ENCODE measurements around the gene UBE2K.

The UBE2K gene

GRCh38 chr4:39821951-39822350, 124.0 kb downstream of the UBE2K start:
- no peaks in the 10 kb centered on the region for H3K27me3 ChIP-seq (ENCODE audit: low read length)
- no peak overlapping the region for H3K27ac ChIP-seq (ENCODE audit: low read depth, low read length)
- H3K9ac ChIP-seq (ENCODE audit: low read length), result no peak overlapping the region
- H3K79me2 ChIP-seq (ENCODE audit: insufficient read depth, low read length), result no peaks in the 10 kb centered on the region
- no peak overlapping the region for H2AFZ ChIP-seq (ENCODE audit: low read depth, low read length, severe bottlenecking)
- H3F3A ChIP-seq (ENCODE audit: insufficient read depth), result peaks cover 12% of the 10 kb centered on the region
- H3K36me3 ChIP-seq (ENCODE audit: low read length), result peaks cover 4% of the 10 kb centered on the region; the same call in 1 of the 2 replicates
- H4K20me1 ChIP-seq (ENCODE audit: low read depth, low read length), result no peaks in the 10 kb centered on the region
- no peaks in the 10 kb centered on the region for H3K9me2 ChIP-seq (replicated peaks; ENCODE audit: insufficient read depth, low read length)
- no peaks in the 10 kb centered on the region for H3K9me3 ChIP-seq (ENCODE audit: insufficient read depth, low read length)
- H3K4me2 ChIP-seq (ENCODE audit: low read depth, low read length, poor library complexity, severe bottlenecking), result no peak overlapping the region
- no peak overlapping the region for H3K4me3 ChIP-seq (ENCODE audit: insufficient read depth, low read length, poor library complexity, severe bottlenecking)
- TF ChIP-seq EZH2phosphoT487 (conservative IDR thresholded peaks at IDR 0.05; ENCODE audit: low read length), result no peak
- TF ChIP-seq, protein P1, sequence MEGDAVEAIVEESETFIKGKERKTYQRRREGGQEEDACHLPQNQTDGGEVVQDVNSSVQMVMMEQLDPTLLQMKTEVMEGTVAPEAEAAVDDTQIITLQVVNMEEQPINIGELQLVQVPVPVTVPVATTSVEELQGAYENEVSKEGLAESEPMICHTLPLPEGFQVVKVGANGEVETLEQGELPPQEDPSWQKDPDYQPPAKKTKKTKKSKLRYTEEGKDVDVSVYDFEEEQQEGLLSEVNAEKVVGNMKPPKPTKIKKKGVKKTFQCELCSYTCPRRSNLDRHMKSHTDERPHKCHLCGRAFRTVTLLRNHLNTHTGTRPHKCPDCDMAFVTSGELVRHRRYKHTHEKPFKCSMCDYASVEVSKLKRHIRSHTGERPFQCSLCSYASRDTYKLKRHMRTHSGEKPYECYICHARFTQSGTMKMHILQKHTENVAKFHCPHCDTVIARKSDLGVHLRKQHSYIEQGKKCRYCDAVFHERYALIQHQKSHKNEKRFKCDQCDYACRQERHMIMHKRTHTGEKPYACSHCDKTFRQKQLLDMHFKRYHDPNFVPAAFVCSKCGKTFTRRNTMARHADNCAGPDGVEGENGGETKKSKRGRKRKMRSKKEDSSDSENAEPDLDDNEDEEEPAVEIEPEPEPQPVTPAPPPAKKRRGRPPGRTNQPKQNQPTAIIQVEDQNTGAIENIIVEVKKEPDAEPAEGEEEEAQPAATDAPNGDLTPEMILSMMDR (IDR thresholded peaks at IDR 0.05; ENCODE audit: insufficient read depth, low read length, poor library complexity, severe bottlenecking), result no peak

GRCh38 chr4:39822662-39823061, 124.7 kb downstream of the UBE2K start:
- TF ChIP-seq, protein P1 (IDR thresholded peaks at IDR 0.05; ENCODE audit: insufficient read depth, low read length, poor library complexity, severe bottlenecking), result no peak
- no peak for TF ChIP-seq EZH2phosphoT487 (conservative IDR thresholded peaks at IDR 0.05; ENCODE audit: low read length)
- Histone ChIP-seq H3K79me2 (ENCODE audit: insufficient read depth, low read length) (no peaks in the 10 kb centered on the region), H3K9me3 (ENCODE audit: insufficient read depth, low read length) (no peaks in the 10 kb centered on the region), H3K27me3 (ENCODE audit: low read length) (no peaks in the 10 kb centered on the region), H3K9ac (ENCODE audit: low read length) (no peak overlapping the region), H3K4me3 (ENCODE audit: insufficient read depth, low read length, poor library complexity, severe bottlenecking) (no peak overlapping the region), H3K27ac (ENCODE audit: low read depth, low read length) (no peak overlapping the region), H3F3A (ENCODE audit: insufficient read depth) (peaks cover 12% of the 10 kb centered on the region), H4K20me1 (ENCODE audit: low read depth, low read length) (no peaks in the 10 kb centered on the region), H3K4me2 (ENCODE audit: low read depth, low read length, poor library complexity, severe bottlenecking) (no peak overlapping the region), H2AFZ (ENCODE audit: low read depth, low read length, severe bottlenecking) (no peak overlapping the region), H3K36me3 (ENCODE audit: low read length) (peaks cover 9% of the 10 kb centered on the region; the same call in 1 of the 2 replicates), H3K9me2 (replicated peaks; ENCODE audit: insufficient read depth, low read length) (no peaks in the 10 kb centered on the region)

DNA sequence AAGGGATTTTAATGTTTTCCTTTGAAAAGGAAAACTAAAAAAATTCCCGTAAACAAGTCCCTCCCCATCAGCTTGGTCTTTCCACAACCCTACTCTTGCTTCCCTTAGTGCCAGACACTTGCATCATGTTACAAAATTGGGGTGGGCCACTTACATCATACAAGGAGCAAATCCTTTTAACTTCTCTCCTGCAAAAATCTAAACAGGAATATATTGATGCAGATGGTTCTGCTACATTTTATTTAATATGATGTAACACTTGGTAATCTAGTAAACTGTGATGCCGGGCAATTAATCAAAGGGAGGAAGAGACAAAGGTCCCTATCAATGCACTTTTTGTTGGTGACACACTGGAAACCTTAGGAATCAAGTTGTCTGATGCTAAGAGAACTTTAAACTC, 125.3 kb downstream of the UBE2K start:
- no peaks in the 10 kb centered on the region for H3K9me3 ChIP-seq (ENCODE audit: insufficient read depth, low read length)
- H4K20me1 ChIP-seq (ENCODE audit: low read depth, low read length), result no peaks in the 10 kb centered on the region
- no peaks in the 10 kb centered on the region for H3K79me2 ChIP-seq (ENCODE audit: insufficient read depth, low read length)
- no peak overlapping the region for H3K4me3 ChIP-seq (ENCODE audit: insufficient read depth, low read length, poor library complexity, severe bottlenecking)
- no peak overlapping the region for H3K4me2 ChIP-seq (ENCODE audit: low read depth, low read length, poor library complexity, severe bottlenecking)
- TF ChIP-seq, protein P1 (IDR thresholded peaks at IDR 0.05; ENCODE audit: insufficient read depth, low read length, poor library complexity, severe bottlenecking), result no peak
- no peak for TF ChIP-seq EZH2phosphoT487 (conservative IDR thresholded peaks at IDR 0.05; ENCODE audit: low read length)
- no peaks in the 10 kb centered on the region for H3K9me2 ChIP-seq (replicated peaks; ENCODE audit: insufficient read depth, low read length)
- H2AFZ ChIP-seq (ENCODE audit: low read depth, low read length, severe bottlenecking), result no peak overlapping the region
- H3K9ac ChIP-seq (ENCODE audit: low read length), result no peak overlapping the region
- H3F3A ChIP-seq (ENCODE audit: insufficient read depth), result peaks cover 12% of the 10 kb centered on the region
- peaks cover 10% of the 10 kb centered on the region; the same call in 1 of the 2 replicates for H3K36me3 ChIP-seq (ENCODE audit: low read length)
- no peaks in the 10 kb centered on the region for H3K27me3 ChIP-seq (ENCODE audit: low read length)
- H3K27ac ChIP-seq (ENCODE audit: low read depth, low read length), result no peak overlapping the region

All from SU-DHL-6 (cell line).